ENCODE results near the gene DESI2.

Gene DESI2

DNA sequence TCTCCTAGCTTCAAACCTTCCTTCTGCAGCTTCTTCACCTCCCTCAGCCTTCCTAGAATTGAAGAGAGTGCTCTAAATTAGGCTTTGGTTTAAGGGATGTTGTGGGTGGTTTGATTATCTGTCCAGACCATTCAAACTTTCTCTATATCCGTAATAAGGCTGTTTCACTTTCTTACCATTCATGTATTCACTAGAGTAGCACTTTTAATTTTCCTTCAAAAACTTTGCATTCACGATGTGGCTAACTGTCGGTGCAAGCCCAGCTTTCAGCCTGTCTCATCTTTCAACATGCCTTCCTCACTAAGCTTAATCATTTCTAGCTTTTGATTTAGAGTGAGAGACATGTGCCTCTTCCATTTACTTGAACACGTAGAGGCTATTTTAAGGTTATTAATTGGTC is 26.2 kb upstream of the DESI2 start:
- no peak for DNase-seq (ENCODE audit: low read depth)
- TF ChIP-seq, protein P1, sequence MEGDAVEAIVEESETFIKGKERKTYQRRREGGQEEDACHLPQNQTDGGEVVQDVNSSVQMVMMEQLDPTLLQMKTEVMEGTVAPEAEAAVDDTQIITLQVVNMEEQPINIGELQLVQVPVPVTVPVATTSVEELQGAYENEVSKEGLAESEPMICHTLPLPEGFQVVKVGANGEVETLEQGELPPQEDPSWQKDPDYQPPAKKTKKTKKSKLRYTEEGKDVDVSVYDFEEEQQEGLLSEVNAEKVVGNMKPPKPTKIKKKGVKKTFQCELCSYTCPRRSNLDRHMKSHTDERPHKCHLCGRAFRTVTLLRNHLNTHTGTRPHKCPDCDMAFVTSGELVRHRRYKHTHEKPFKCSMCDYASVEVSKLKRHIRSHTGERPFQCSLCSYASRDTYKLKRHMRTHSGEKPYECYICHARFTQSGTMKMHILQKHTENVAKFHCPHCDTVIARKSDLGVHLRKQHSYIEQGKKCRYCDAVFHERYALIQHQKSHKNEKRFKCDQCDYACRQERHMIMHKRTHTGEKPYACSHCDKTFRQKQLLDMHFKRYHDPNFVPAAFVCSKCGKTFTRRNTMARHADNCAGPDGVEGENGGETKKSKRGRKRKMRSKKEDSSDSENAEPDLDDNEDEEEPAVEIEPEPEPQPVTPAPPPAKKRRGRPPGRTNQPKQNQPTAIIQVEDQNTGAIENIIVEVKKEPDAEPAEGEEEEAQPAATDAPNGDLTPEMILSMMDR (IDR thresholded peaks at IDR 0.05; ENCODE audit: insufficient read depth, low read depth, low read length, missing control alignments) = no peak
- no peak overlapping the region for H3K4me3 ChIP-seq (ENCODE audit: low read length)

DNA sequence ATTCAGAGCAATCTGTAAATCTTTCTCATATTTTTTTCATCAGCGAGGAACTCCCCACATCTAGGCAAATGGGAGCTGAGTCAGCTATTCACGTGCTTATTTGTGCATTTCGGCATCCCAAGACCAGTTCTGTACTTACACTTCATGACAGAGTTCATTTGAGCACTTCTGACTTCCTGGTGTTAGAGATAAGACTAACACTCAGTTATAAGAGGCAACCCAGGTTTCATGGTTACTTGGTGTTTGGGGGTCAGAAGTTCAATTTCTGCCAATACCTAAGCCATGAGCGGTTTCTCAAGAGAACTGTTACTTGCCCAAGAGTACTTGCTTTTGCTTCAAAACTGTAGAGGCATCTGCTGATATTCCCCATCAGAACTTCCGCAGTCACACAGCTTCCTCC is 24.1 kb upstream of the DESI2 start:
- no peak for DNase-seq (ENCODE audit: low read depth)
- no peak overlapping the region for H3K4me3 ChIP-seq (ENCODE audit: low read length)
- TF ChIP-seq, protein P1 (IDR thresholded peaks at IDR 0.05; ENCODE audit: insufficient read depth, low read depth, low read length, missing control alignments) = no peak

DNA sequence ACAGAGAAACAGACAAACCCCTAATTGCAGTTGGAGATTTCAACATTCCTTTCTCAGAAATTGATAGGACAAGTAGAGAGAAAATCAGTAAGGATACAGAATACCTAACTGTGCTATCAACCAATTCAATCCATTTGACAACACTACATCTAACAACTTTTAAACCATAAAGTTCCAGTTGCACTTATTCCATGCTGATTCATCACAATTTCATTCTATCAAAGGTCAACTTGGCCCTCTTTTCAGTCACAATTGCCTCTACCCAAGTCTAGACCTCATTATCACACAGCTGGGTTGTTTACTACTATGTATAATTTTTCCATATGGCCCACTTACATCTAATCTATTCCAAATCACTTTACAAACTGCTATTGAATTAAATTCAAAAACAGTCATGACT is 19.8 kb upstream of the DESI2 start:
- H3K4me3 ChIP-seq (ENCODE audit: low read length) = no peak overlapping the region
- TF ChIP-seq, protein P1 (IDR thresholded peaks at IDR 0.05; ENCODE audit: insufficient read depth, low read depth, low read length, missing control alignments) = no peak
- no peak for DNase-seq (ENCODE audit: low read depth)

DNA sequence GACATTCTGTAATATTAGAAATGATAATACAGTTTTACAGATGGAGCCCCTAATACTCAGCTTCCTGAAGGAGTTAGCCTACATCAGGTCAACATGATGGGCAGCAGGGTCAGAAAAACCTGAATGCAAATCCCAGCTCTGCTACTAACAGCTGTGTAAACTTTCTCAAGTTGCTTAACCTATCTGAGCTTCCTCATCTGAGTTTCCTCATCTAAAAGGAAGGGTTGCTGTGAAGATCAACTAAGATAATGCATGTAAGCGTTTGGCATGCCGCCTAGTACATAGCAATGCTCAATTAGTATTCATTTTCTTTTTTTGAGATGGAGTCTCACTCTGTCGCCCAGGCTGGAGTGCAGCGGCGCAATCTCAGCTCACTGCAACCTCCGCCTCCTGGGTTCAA is 18.4 kb upstream of the DESI2 start:
- no peak overlapping the region for H3K4me3 ChIP-seq (ENCODE audit: low read length)
- DNase-seq (ENCODE audit: low read depth) = no peak
- TF ChIP-seq, protein P1 (IDR thresholded peaks at IDR 0.05; ENCODE audit: insufficient read depth, low read depth, low read length, missing control alignments) = no peak

DNA sequence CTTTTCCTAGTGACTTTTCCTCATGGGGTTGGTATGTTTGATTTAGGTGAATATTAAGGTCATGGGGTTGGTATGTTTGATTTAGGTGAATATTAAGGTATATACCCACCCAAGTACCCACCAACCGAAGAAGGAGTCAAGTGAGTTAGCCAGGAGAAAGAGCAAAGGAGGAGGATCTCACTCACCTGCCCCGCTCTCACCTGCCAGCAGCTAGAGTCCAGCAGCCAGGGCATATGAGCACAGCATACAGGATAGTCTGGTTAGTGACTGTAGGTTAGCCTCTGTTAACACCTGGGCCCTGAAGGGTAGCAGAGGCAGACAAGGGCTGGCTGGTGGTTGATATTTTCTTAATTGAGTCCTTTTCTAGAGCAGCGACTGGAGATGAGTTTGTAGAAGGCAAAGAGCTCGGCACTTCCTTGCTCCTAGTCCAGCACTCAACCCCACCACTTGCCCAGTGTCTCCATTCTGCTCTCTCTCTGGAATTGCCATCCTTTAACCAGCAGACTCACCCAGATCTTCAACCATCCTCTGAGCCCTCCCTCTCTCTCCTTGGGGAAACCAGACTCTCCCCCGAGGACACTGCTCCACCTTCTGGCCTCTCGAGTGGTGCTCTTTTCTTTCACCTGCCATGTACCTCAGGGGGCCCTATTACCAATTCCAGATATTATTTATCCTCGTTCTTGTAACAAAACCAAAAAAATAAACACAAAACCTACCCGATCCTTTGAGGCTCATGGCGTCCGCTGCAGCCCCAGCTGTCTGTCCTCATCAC is 16.3 kb upstream of the DESI2 start:
- no peak for DNase-seq (ENCODE audit: low read depth)
- TF ChIP-seq, protein P1 (IDR thresholded peaks at IDR 0.05; ENCODE audit: insufficient read depth, low read depth, low read length, missing control alignments) = no peak
- no peak overlapping the region for H3K4me3 ChIP-seq (ENCODE audit: low read length)

DNA sequence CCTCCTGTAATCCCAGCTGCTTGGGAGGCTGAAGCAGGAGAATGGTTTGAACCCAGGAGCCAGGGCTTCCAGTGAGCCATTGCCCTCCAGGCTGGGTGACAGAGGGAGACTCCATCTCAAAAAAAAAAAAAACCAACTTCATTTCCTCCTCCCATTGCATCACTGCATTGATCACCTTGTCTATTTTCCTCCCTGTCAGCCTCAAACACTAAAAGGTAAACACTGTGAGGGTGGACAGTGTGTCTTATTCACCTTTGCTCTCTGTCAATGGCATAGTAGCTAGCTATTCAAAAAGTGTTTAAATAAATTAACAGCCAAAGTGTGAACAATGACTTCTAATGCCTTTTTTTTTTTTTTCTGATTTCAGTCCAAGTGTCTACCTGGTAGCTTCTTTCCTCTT is 13.4 kb upstream of the DESI2 start:
- no peak overlapping the region for H3K4me3 ChIP-seq (ENCODE audit: low read length)
- TF ChIP-seq, protein P1 (IDR thresholded peaks at IDR 0.05; ENCODE audit: insufficient read depth, low read depth, low read length, missing control alignments) = no peak
- DNase-seq (ENCODE audit: low read depth) = no peak

DNA sequence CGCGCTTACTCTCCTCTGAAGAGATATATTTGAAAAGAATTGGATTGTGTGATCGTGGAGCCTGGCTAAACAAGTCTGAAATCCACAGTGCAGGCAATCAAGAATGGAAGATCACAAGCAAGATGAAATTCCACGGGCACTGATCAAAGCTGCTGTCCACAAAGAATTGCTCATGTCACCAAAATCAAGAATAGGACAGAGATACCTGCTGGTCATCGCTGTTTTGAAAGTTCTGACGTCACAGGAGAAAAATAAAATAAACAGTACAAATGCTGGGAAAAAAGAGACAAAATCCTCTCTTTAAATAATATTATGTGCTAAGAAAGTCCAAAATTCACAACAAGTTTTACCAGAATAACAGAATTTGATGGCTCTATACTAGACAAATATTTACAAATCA is 12.0 kb upstream of the DESI2 start:
- DNase-seq (ENCODE audit: low read depth) = no peak
- H3K4me3 ChIP-seq (ENCODE audit: low read length) = no peak overlapping the region
- TF ChIP-seq, protein P1 (IDR thresholded peaks at IDR 0.05; ENCODE audit: insufficient read depth, low read depth, low read length, missing control alignments) = no peak

Measured in epithelial cell of esophagus (primary cell).